HG03045 (cell line): ENCODE data around the gene SMIM12.
"Not testable (repeated sequence)": the region's sequence is repeated elsewhere in the genome, so short reads cannot be mapped to it uniquely, and the experiment has no call there.

Experiments used
- ATAC-seq: cut with Tn5 transposase; IDR thresholded peaks from one replicate; pipeline ENCODE4 v1.9.1; 2021; ENCODE audit warnings: mild to moderate bottlenecking, moderate library complexity; ENCODE audit not compliant: unreplicated experiment

Gene SMIM12

DNA sequence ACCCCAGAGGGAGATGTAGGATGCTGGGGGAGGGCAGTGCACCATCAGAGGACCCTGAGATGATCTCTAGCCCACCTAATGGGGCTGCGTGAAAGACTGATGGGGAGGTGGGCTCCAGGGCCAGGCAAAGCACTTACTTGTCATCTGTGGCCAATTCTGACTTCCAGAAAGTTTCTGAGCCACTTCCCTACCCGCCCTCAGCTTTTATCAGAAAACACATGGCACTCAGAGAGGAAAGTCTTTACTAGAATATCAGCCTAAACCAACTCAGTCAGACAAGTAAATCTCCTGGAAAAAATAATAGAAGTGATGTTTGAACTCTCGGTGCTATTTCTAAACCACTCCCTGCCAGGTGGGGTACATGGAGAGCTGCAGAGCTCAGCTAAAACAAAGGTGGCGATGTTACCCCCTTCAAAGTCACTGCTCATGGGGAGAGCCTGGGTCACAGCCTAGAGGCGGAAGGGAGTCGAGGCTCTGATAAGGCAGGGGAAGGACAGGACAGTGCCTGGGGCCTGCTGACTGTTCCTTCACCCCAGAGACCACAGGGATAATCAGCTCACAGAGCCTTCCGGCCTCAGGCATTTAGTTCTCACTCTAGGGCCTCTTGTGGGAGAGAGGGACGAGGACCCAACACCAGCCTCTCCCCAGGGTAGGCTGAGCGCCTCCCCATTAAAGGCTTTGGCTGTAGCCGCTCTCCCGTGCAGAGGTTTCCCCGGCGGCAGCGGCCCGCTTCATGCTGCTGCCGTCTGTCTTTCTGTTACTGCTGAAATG, 14.2 kb downstream of the SMIM12 start:
- no peak for ATAC-seq

- ATAC-seq = no peak
Observed at GRCh38 chr1:34844252-34844634, 15.3 kb downstream of the SMIM12 start.

DNA sequence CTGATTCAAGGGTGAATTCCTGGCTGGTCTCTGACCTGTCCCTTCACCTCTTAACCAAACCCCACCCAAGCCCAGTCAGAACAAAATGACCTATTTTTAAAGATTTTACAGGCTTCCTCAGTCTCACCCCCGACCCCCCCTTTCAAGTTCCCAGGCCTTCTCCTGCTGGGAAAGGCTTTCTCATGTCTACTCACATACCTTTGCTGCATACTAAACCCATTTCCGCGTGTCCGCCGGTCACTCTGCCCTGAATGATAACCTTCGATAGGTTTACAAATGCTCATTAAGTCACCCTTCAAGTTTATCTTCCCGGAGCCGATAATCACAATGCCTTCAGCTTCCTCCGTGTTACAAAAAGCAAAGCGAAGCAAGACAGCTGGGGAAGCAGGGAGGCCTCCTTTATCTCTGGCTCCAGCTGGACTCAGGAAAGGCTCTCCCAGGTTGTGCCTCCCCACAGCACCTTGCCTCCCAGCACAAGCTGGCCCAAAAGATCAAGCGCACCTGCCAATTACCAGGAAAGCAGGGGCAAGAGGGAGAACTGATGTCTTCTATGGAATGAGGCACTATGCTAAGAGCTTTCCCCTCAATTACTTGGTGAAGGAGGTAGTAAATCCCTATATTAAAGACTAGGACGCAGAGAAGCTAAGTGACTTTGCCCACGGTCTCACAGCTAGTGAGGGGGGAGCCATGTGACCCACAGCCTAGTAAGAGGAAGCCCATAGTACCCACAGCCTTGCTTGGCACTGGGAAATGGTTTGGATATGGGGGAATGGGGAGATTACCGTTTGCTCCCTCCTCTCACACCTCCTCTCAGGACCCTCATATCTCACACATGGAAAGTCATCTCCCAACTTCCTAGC, 15.9 kb downstream of the SMIM12 start:
- no peak for ATAC-seq

DNA sequence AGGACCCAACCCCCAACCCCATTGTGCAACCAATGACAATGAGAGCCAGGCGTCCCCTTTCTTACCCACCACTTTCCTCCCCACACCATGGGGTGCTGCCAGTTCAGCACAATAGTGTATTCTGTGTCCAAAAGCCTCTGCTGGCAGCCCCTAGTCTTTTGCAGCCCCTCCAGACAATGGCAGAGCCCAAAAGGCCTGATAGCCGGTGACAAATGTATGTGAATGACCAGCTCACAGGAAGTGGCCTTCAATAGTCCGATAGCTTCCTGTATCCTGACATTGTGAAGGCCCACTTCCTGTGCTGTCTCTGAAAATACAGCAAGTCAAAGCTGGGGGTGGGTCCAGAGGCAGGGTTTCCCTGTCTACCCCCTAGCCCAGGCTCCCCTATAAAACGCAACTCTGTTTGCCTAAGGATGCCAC, 16.6 kb downstream of the SMIM12 start:
- ATAC-seq = no peak

GRCh38 chr1:34842073-34842472, 17.5 kb downstream of the SMIM12 start:
- ATAC-seq = no peak

GRCh38 chr1:34840426-34840825, 19.1 kb downstream of the SMIM12 start:
- ATAC-seq = no peak

GRCh38 chr1:34839526-34840305, 19.8 kb downstream of the SMIM12 start:
- ATAC-seq = no peak

DNA sequence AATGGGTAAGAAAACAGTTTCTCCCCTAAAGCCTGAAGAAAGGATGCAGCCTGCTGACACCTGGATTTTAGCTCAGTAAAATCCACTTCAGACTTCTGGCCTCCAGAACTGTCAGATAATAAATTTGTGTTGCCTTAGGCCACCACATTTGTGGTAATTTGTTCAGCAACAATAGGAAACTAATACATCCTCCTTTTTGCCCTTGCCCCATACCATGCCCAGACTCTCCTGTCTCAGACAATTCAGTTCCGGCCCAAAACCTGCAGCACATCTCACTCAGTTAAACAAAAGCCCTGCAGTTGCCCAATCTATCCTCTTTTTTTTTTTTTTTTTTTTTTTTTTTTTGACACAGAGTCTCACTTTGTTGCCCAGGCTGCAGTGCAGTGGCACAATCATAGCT, 25.8 kb downstream of the SMIM12 start:
- no peak for ATAC-seq

- no peak for ATAC-seq
Observed at GRCh38 chr1:34831721-34832246, 27.8 kb downstream of the SMIM12 start.

- no peak for ATAC-seq
Observed at GRCh38 chr1:34829250-34829649, 30.3 kb downstream of the SMIM12 start.

DNA sequence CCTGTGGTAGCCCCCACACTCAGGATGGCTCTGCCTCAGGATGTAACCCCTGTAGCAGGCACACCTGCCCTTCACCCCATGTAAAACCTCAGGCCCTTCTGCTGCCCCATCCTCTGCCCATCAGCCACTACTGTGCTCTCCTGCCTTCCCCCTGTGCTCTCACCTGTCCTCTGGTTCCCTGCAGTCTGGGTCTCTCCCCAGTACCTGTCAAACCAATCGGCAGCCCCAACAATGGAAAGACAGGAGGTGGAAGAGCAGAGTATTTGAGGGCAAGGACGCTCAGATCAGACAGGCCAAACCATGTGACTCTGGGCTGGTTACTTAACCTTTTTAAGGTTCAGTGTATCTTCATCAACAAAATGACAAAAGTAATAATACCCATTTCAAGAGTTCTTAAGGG, 30.9 kb downstream of the SMIM12 start:
- no peak for ATAC-seq

DNA sequence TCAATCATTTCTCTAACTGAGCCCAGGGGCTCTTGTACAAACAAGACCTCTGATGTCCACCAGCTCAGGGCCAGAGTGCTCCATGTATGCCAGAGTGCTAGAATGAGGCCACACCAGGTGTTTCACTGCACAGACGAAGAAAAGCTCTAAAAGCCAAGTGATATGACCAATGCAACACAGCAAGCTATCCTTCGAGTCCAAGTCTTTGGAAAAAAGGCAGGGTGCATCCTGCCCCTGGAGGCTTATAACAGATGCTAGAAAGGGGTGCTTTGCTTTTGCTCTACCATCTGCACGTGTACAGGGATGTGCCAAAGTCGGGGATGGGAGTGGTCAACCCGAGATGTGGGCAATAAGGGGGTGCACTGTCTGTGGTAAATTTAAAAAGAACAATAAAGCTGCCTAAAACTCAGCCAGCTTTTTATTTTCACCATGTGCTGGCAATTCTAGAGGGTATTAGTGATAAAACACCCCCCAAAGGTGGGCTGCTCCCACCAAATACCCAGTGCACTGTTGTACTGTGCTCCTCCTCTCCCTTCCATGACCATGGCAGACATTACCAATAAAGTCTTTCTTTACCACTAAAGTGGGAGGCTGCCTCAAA, 32.1 kb downstream of the SMIM12 start:
- no peak for ATAC-seq

- no peak for ATAC-seq
Observed at GRCh38 chr1:34825455-34826091, 34.0 kb downstream of the SMIM12 start.

DNA sequence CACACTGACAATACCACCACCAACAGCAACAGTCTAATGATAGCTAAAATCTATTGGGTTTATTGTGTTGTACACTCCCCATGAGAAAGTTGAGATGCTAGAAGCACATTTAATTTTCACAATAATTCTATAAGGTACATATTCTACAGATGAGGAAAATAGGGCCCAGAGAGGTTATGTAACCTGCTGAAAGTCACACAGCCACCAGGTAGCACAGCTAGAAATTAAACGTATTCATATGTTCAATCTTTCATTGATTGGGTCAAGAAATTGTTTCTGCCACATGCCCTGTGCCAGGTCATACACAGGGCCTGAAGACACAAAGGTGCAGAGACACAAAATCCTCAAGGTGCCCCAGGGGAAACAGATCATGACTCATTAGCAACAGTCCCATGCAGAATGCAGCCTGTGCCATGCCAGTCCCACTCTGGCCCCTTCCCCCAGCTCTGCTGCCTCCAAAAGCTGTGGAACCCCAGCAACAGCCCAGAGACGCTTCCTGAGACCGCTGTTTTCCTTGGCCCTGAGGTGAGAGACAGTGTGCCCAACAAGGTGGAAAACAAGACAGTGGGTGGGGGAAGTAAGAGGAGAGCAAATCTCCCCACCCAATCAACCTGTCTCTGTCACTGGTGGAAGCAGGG, 34.6 kb downstream of the SMIM12 start:
- ATAC-seq = no peak

DNA sequence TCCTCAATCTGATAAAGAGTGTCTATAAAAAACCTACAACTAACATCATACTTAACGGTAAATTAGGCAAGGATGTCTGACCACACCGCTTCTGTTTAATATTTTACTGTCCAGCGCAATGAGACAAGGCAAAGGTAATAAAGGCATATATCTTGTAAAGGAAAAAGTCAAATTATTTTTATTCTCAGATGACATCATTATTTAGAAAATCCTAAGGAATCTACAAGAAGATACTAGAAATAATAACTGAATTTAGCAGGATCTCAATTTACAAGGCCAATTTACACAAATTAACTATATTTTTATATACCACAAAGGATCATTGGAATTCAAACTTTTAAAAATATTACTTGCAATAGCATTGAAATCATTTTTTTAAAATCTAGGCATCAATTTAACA, 37.3 kb downstream of the SMIM12 start:
- no peak for ATAC-seq

- ATAC-seq = not testable (repeated sequence)
Observed at GRCh38 chr1:34818862-34819261, 40.7 kb downstream of the SMIM12 start.

DNA sequence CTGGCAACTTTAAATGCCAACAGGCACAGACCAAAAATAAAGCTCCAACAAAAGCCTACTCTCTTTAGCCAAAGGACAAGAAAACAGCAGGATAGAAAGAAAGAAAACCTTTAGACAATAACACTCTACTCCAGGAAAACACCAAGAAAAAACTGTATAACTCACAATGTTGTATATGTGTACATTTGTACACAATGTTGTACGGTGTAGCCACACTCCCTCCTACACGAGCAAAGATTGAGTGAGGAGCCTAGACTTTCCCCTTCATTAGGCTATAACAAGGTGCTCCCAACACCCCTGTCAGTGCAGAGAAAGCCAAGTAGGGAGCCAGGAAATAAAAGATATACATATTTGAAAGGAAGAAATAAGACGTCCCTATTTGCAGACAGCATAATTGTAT, 42.8 kb downstream of the SMIM12 start:
- ATAC-seq = no peak

- no peak for ATAC-seq
Observed at GRCh38 chr1:34816332-34816731, 43.2 kb downstream of the SMIM12 start.

DNA sequence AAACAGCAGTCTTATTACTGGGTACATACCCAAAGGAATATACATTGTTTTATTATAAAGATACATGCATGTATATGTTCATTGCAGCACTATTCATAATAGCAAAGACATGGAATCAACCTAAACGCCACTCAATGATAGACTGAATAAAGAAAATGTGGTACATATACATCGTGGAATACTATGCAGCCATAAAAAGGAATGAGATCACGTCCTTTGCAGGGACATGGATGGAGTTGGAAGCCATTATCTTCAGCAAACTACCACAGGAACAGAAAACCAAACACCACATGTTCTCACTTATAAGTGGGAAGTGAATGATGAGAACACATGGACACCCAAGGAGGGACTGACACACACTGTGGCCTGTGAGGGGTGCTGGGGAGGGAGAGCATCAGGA, 48.8 kb downstream of the SMIM12 start:
- not testable (repeated sequence) for ATAC-seq
